HAP-1 (cell line): ENCODE results near the gene MAGI2.

ENCODE experiments used
- DNase-seq, 2 experiments: peaks; one replicate each; pipeline ENCODE4 v3.0.0-alpha.2; 2016 to 2020; ENCODE audit warnings: low spot score in 2 of 2
- H3K27me3 ChIP-seq: fragments of 250-450 bp; sonication (Bioruptor Pico); 2 replicates; pipeline ENCODE4 v1.5.1; 2020; ENCODE audit warnings: low read depth, mild to moderate bottlenecking, moderate library complexity
- H3K36me3 ChIP-seq: fragments of 250-450 bp; sonication (Bioruptor Pico); replicated peaks from 2 replicates; pipeline ENCODE4 v1.5.1; 2020; ENCODE audit warnings: mild to moderate bottlenecking
- H3K4me1 ChIP-seq: fragments of 250-450 bp; sonication (Bioruptor Pico); 2 replicates; pipeline ENCODE4 v1.5.1; 2020; ENCODE audit warnings: mild to moderate bottlenecking
- H3K4me3 ChIP-seq: fragments of 250-450 bp; sonication (Bioruptor Pico); 2 replicates; pipeline ENCODE4 v1.5.1; 2020; ENCODE audit warnings: mild to moderate bottlenecking, moderate library complexity
- H3K9me3 ChIP-seq: fragments of 250-450 bp; sonication (Bioruptor Pico); 2 replicates; pipeline ENCODE4 v1.5.1; 2020; ENCODE audit warnings: mild to moderate bottlenecking, moderate library complexity
- in situ Hi-C: fragments of 300-500 bp; cut with MboI; formaldehyde crosslinking; loops from 3 replicates; pipeline ENCODE4 v1.14.3; 2020; ENCODE audit warnings: low sequenced_read_pairs, inconsistent platforms, mixed read lengths

Gene MAGI2

GRCh38 chr7:78074713-78075112, 1378.8 kb downstream of the MAGI2 start:
- H3K27me3 ChIP-seq, result peaks cover 2% of the 10 kb centered on the region; the same call in 1 of the 2 replicates
- no peak for DNase-seq
- H3K9me3 ChIP-seq, result no peaks in the 10 kb centered on the region
- H3K36me3 ChIP-seq, result no peaks in the 10 kb centered on the region
- peaks cover 15% of the 10 kb centered on the region for H3K4me1 ChIP-seq
- no peak overlapping the region for H3K4me3 ChIP-seq
- in situ Hi-C loops, result no loop called here

- Histone ChIP-seq H3K4me1 (peaks cover 15% of the 10 kb centered on the region), H3K27me3 (no peaks in the 10 kb centered on the region), H3K4me3 (no peak overlapping the region), H3K36me3 (no peaks in the 10 kb centered on the region), H3K9me3 (no peaks in the 10 kb centered on the region)
- peak; percentile 48 to 92 for DNase-seq
- in situ Hi-C loops, result no loop called here
These were observed 1379.7 kb downstream of the MAGI2 start for GRCh38 chr7:78073609-78074382.

GRCh38 chr7:78072201-78072590, 1381.3 kb downstream of the MAGI2 start:
- no peaks in the 10 kb centered on the region for H3K27me3 ChIP-seq
- in situ Hi-C loops, result no loop called here
- peaks cover 15% of the 10 kb centered on the region for H3K4me1 ChIP-seq
- H3K36me3 ChIP-seq, result no peaks in the 10 kb centered on the region
- no peak overlapping the region for H3K4me3 ChIP-seq
- no peaks in the 10 kb centered on the region for H3K9me3 ChIP-seq
- no peak for DNase-seq

- no peak for DNase-seq
- in situ Hi-C loops, result no loop called here
- Histone ChIP-seq H3K27me3 (no peaks in the 10 kb centered on the region), H3K4me3 (no peak overlapping the region), H3K36me3 (no peaks in the 10 kb centered on the region), H3K9me3 (no peaks in the 10 kb centered on the region), H3K4me1 (peaks cover 15% of the 10 kb centered on the region)
These were observed 1381.8 kb downstream of the MAGI2 start for GRCh38 chr7:78071491-78072200.

GRCh38 chr7:78066599-78066998, 1386.9 kb downstream of the MAGI2 start:
- H3K36me3 ChIP-seq, result no peaks in the 10 kb centered on the region
- H3K9me3 ChIP-seq, result no peaks in the 10 kb centered on the region
- in situ Hi-C loops, result no loop called here
- H3K4me3 ChIP-seq, result no peak overlapping the region
- no peaks in the 10 kb centered on the region for H3K4me1 ChIP-seq
- H3K27me3 ChIP-seq, result no peaks in the 10 kb centered on the region
- DNase-seq, result no peak

GRCh38 chr7:78063758-78064157, 1389.7 kb downstream of the MAGI2 start:
- Histone ChIP-seq H3K9me3 (no peaks in the 10 kb centered on the region), H3K4me1 (no peaks in the 10 kb centered on the region), H3K36me3 (no peaks in the 10 kb centered on the region), H3K4me3 (no peak overlapping the region), H3K27me3 (peaks cover 6% of the 10 kb centered on the region)
- in situ Hi-C loops, result no loop called here
- DNase-seq, result no peak

- H3K27me3 ChIP-seq, result peaks cover 6% of the 10 kb centered on the region
- H3K4me1 ChIP-seq, result no peaks in the 10 kb centered on the region
- H3K9me3 ChIP-seq, result no peaks in the 10 kb centered on the region
- no peak overlapping the region for H3K4me3 ChIP-seq
- H3K36me3 ChIP-seq, result no peaks in the 10 kb centered on the region
- DNase-seq, result no peak
- in situ Hi-C loops, result no loop called here
These were observed 1391.3 kb downstream of the MAGI2 start for GRCh38 chr7:78062214-78062613.

GRCh38 chr7:78057571-78057970, 1395.9 kb downstream of the MAGI2 start:
- Histone ChIP-seq H3K36me3 (no peaks in the 10 kb centered on the region), H3K4me1 (no peaks in the 10 kb centered on the region), H3K4me3 (no peak overlapping the region), H3K9me3 (no peaks in the 10 kb centered on the region), H3K27me3 (peaks cover 6% of the 10 kb centered on the region)
- no peak for DNase-seq
- in situ Hi-C loops, result no loop called here

GRCh38 chr7:78055599-78055998, 1397.9 kb downstream of the MAGI2 start:
- peaks cover 6% of the 10 kb centered on the region for H3K27me3 ChIP-seq
- H3K36me3 ChIP-seq, result no peaks in the 10 kb centered on the region
- no peak overlapping the region for H3K4me3 ChIP-seq
- in situ Hi-C loops, result no loop called here
- DNase-seq, result no peak
- H3K4me1 ChIP-seq, result no peaks in the 10 kb centered on the region
- H3K9me3 ChIP-seq, result no peaks in the 10 kb centered on the region

- DNase-seq, result peak in 1 of 2 experiments; percentile 6
- no peaks in the 10 kb centered on the region for H3K4me1 ChIP-seq
- peaks cover 6% of the 10 kb centered on the region for H3K27me3 ChIP-seq
- in situ Hi-C loops, result no loop called here
- H3K4me3 ChIP-seq, result no peak overlapping the region
- no peaks in the 10 kb centered on the region for H3K9me3 ChIP-seq
- H3K36me3 ChIP-seq, result no peaks in the 10 kb centered on the region
These were observed 1398.4 kb downstream of the MAGI2 start for GRCh38 chr7:78055001-78055573.

- Histone ChIP-seq H3K27me3 (no peaks in the 10 kb centered on the region), H3K4me1 (no peaks in the 10 kb centered on the region), H3K36me3 (no peaks in the 10 kb centered on the region), H3K4me3 (no peak overlapping the region), H3K9me3 (no peaks in the 10 kb centered on the region)
- in situ Hi-C loops, result no loop called here
- no peak for DNase-seq
These were observed 1401.4 kb downstream of the MAGI2 start for GRCh38 chr7:78052112-78052511.

GRCh38 chr7:78047800-78048199, 1405.7 kb downstream of the MAGI2 start:
- no peaks in the 10 kb centered on the region for H3K36me3 ChIP-seq
- no peaks in the 10 kb centered on the region for H3K4me1 ChIP-seq
- H3K27me3 ChIP-seq, result no peaks in the 10 kb centered on the region
- in situ Hi-C loops, result no loop called here
- no peaks in the 10 kb centered on the region for H3K9me3 ChIP-seq
- DNase-seq, result no peak
- H3K4me3 ChIP-seq, result no peak overlapping the region

GRCh38 chr7:78043159-78043558, 1410.3 kb downstream of the MAGI2 start:
- no peaks in the 10 kb centered on the region for H3K36me3 ChIP-seq
- peaks cover 11% of the 10 kb centered on the region for H3K4me1 ChIP-seq
- DNase-seq, result no peak
- no peak overlapping the region for H3K4me3 ChIP-seq
- no peaks in the 10 kb centered on the region for H3K9me3 ChIP-seq
- in situ Hi-C loops, result no loop called here
- no peaks in the 10 kb centered on the region for H3K27me3 ChIP-seq

- Histone ChIP-seq H3K4me3 (no peak overlapping the region), H3K36me3 (no peaks in the 10 kb centered on the region), H3K9me3 (no peaks in the 10 kb centered on the region), H3K27me3 (no peaks in the 10 kb centered on the region), H3K4me1 (peaks cover 11% of the 10 kb centered on the region)
- in situ Hi-C loops, result no loop called here
- DNase-seq, result no peak
These were observed 1412.0 kb downstream of the MAGI2 start for GRCh38 chr7:78041423-78041822.
